HG02840 (cell line): ENCODE results near the gene NKD2.
"Not testable (repeated sequence)": the region's sequence is repeated elsewhere in the genome, so short reads cannot be mapped to it uniquely, and the experiment has no call there.

Experiments
- ATAC-seq: cut with Tn5 transposase; IDR thresholded peaks from one replicate; pipeline ENCODE4 v1.9.1; 2021; ENCODE audit warnings: mild to moderate bottlenecking, moderate library complexity, moderate number of reproducible peaks; ENCODE audit not compliant: unreplicated experiment, low FRiP score

Gene NKD2

GRCh38 chr5:1081519-1081918 lies 72.9 kb downstream of the NKD2 start:
- no peak for ATAC-seq

- not testable (repeated sequence) for ATAC-seq
These were observed 74.4 kb downstream of the NKD2 start for GRCh38 chr5:1083026-1083425.

- ATAC-seq, result no peak
These were observed 75.4 kb downstream of the NKD2 start for GRCh38 chr5:1083823-1084605.

GRCh38 chr5:1085391-1085790 lies 76.8 kb downstream of the NKD2 start:
- ATAC-seq, result no peak

- no peak for ATAC-seq
These were observed 77.5 kb downstream of the NKD2 start for GRCh38 chr5:1086137-1086536.

GRCh38 chr5:1086871-1087270 lies 78.3 kb downstream of the NKD2 start:
- ATAC-seq, result no peak

GRCh38 chr5:1087428-1087827 lies 78.8 kb downstream of the NKD2 start:
- ATAC-seq, result no peak

GRCh38 chr5:1088031-1088430 lies 79.4 kb downstream of the NKD2 start:
- ATAC-seq, result no peak
